Right cardiac atrium (tissue), 5 donors: ENCODE results near the gene RNF17. TPM values are rescaled to one million over a fixed set of nuclear protein-coding genes. Genes with fewer than 3 reads are reported as not detected.

ENCODE experiments used
- ATAC-seq, 2 donors: fragments of 200-7000 bp; cut with Tn5 transposase; one replicate each; pipeline versions ENCODE4 v1.8.0 to v1.9.1; 2020; ENCODE audit warnings: moderate library complexity in 2 of 2, mild to moderate bottlenecking in 1 of 2
- DNase-seq, 3 donors: peaks; one replicate each; pipeline ENCODE4 v3.0.0-alpha.2; 2020
- H3K27ac ChIP-seq: one replicate; pipeline ENCODE4 v1.5.1; 2013; ENCODE audit warnings: mild to moderate bottlenecking, low read length, control low read depth, moderate library complexity
- H3K27me3 ChIP-seq: one replicate; pipeline ENCODE4 v1.6.1; 2013; ENCODE audit not compliant: control insufficient read depth, insufficient read depth
- H3K4me1 ChIP-seq: one replicate; pipeline ENCODE4 v1.6.1; 2013; ENCODE audit warnings: low read length; ENCODE audit not compliant: control insufficient read depth, insufficient read depth
- H3K4me3 ChIP-seq: one replicate; pipeline ENCODE4 v1.5.1; 2013; ENCODE audit warnings: low read length, control low read depth
- H3K9me3 ChIP-seq: one replicate; pipeline ENCODE4 v1.6.1; 2013; ENCODE audit warnings: low read length; ENCODE audit not compliant: control insufficient read depth
- whole genome bisulfite sequencing: extraction: QIAGEN DNeasy Blood & Tissue Kit; methylation state at CpG from one replicate; pipeline ENCODE4 v1.1.7; 2013; 5-methylcytosine and 5-hydroxymethylcytosine counted together
- intact Hi-C, 4 donors: fragments of 100-400 bp; cut with DNase I; formaldehyde crosslinking; loops; one replicate each; pipeline versions ENCODE4 v1.11.0 to v1.14.0; 2022 to 2023
- long read RNA-seq, 4 donors: library from polyadenylated mRNA; unstranded; transcript quantifications; one replicate each; pipeline ENCODE4 v2.0.0, GENCODE V29; 2020 to 2021
- polyA plus RNA-seq: library from polyadenylated mRNA; stranded (reverse); fragments of 200-250 nt; gene quantifications from one replicate; pipeline ENCODE4 v1.2.3, GENCODE V29; 2013
- total RNA-seq, 4 donors: library from RNA; stranded (reverse); fragmentation: NEBNext Ultra II Directional; extraction: Animal tissue kit (Norgen Biotek cat#: 25700); gene quantifications; one replicate each; pipeline ENCODE4 v1.2.1, GENCODE V29; 2021
- donor health status: healthy with polysubstance abuse.
- donor health status: DM: no; HTN: yes; CAD: no.
- donor health status: DM: no; HTN: no; CAD: no.
- donor health status: DM: no; HTN: yes; CAD: no; lungs with severe emphysema.
- donor health status: DM: yes; HTN: yes; CAD: no.

RNF17 gene
- 1 to 10 TPM in 1 of 4 donors, not detected in 3; 1.1 TPM for total RNA-seq
- not detected for polyA plus RNA-seq
- long read RNA-seq, donor 1, result 0 reads
- long read RNA-seq, donor 2, result 0 reads
- long read RNA-seq, donor 3, result 0 reads
- long read RNA-seq, donor 4, result 0 reads

GRCh38 chr13:24763596-24764275 lies at the start of gene RNF17:
TSS of gene RNF17 (plus strand) at chr13:24764169. CDS start at chr13:24764204, 35 bp downstream.
- intact Hi-C loops, result no loop called here
- Histone ChIP-seq H3K4me1 (no peaks in the 10 kb centered on the region), H3K27me3 (no peaks in the 10 kb centered on the region), H3K9me3 (no peaks in the 10 kb centered on the region), H3K4me3 (no peak within 1 kb of the TSS), H3K27ac (no peak within 1 kb of the TSS)
- peak in 2 of 3 donors; percentile 34 to 45 for DNase-seq
- ATAC-seq, result no peak
- WGBS, result 94% methylated on average over 28 of the region's 28 CpGs

- no peak overlapping the region for H3K27ac ChIP-seq
- no peak for ATAC-seq
- no peak for DNase-seq
- intact Hi-C loops, result no loop called here
- no peaks in the 10 kb centered on the region for H3K27me3 ChIP-seq
- WGBS, result 40% methylated on average over 5 of the region's 5 CpGs
- no peak overlapping the region for H3K4me3 ChIP-seq
- no peaks in the 10 kb centered on the region for H3K9me3 ChIP-seq
- H3K4me1 ChIP-seq, result peaks cover 3% of the 10 kb centered on the region
Observed at GRCh38 chr13:24716011-24716410, 48.0 kb upstream of the RNF17 start.

- intact Hi-C loops, result no loop called here
- DNase-seq, result no peak
- Histone ChIP-seq H3K27me3 (no peaks in the 10 kb centered on the region), H3K4me1 (peaks cover 3% of the 10 kb centered on the region), H3K27ac (no peak overlapping the region), H3K9me3 (no peaks in the 10 kb centered on the region), H3K4me3 (no peak overlapping the region)
- ATAC-seq, result no peak
- 42% methylated on average over 7 of the region's 7 CpGs for WGBS
Observed at GRCh38 chr13:24716446-24716845, 47.5 kb upstream of the RNF17 start.

- H3K27me3 ChIP-seq, result no peaks in the 10 kb centered on the region
- H3K9me3 ChIP-seq, result no peaks in the 10 kb centered on the region
- DNase-seq (no peak), ATAC-seq (no peak)
- H3K27ac ChIP-seq, result no peak overlapping the region
- H3K4me1 ChIP-seq, result peaks cover 3% of the 10 kb centered on the region
- H3K4me3 ChIP-seq, result no peak overlapping the region
- 66% methylated on average over 4 of the region's 4 CpGs for WGBS
- intact Hi-C loops, result no loop called here
Observed at GRCh38 chr13:24717217-24717616, 46.8 kb upstream of the RNF17 start.

GRCh38 chr13:24718192-24718965 lies 45.6 kb upstream of the RNF17 start:
- Histone ChIP-seq H3K27ac (no peak overlapping the region), H3K9me3 (no peaks in the 10 kb centered on the region), H3K4me3 (no peak overlapping the region), H3K27me3 (no peaks in the 10 kb centered on the region), H3K4me1 (no peaks in the 10 kb centered on the region)
- DNase-seq (peak in 1 of 3 donors; percentile 57), ATAC-seq (peak; percentile 14 to 31)
- intact Hi-C loops, result no loop called here
- WGBS, result 90% methylated on average over 40 of the region's 40 CpGs

GRCh38 chr13:24719139-24719538 lies 44.8 kb upstream of the RNF17 start:
- intact Hi-C loops, result no loop called here
- Histone ChIP-seq H3K4me1 (no peaks in the 10 kb centered on the region), H3K27me3 (no peaks in the 10 kb centered on the region), H3K9me3 (no peaks in the 10 kb centered on the region), H3K27ac (no peak overlapping the region), H3K4me3 (no peak overlapping the region)
- no peak for ATAC-seq
- DNase-seq, result no peak
- 88% methylated on average over 12 of the region's 12 CpGs for WGBS

- DNase-seq, result no peak
- intact Hi-C loops, result no loop called here
Observed at GRCh38 chr13:24723206-24723605, 40.8 kb upstream of the RNF17 start.

GRCh38 chr13:24724714-24725113 lies 39.3 kb upstream of the RNF17 start:
- no peak overlapping the region for H3K4me3 ChIP-seq
- H3K27ac ChIP-seq, result no peak overlapping the region
- DNase-seq, result no peak
- H3K4me1 ChIP-seq, result no peaks in the 10 kb centered on the region
- H3K9me3 ChIP-seq, result no peaks in the 10 kb centered on the region
- H3K27me3 ChIP-seq, result no peaks in the 10 kb centered on the region
- ATAC-seq, result peak; percentile 25 to 62
- intact Hi-C loops, result loop anchor here in 2 of 4 donors (5.0 kb wide), 1 partner anchor 32 kb away; no protein-coding TSS in a partner anchor
- WGBS, result 33% methylated on average over 2 of the region's 2 CpGs

More at GRCh38 chr13:24723206-24723605, 40.8 kb upstream of the RNF17 start:
- Histone ChIP-seq H3K9me3 (no peaks in the 10 kb centered on the region), H3K4me3 (no peak overlapping the region), H3K4me1 (no peaks in the 10 kb centered on the region), H3K27ac (no peak overlapping the region), H3K27me3 (no peaks in the 10 kb centered on the region)
- 76% methylated on average over 12 of the region's 12 CpGs for WGBS
- ATAC-seq, result no peak

GRCh38 chr13:24725379-24725778 lies 38.6 kb upstream of the RNF17 start:
- no peak for DNase-seq
- intact Hi-C loops, result loop anchor here in 2 of 4 donors (5.0 kb wide), 1 partner anchor 33 kb away; no protein-coding TSS in a partner anchor
- no peak for ATAC-seq
- no peak overlapping the region for H3K27ac ChIP-seq
- H3K9me3 ChIP-seq, result no peaks in the 10 kb centered on the region
- no peak overlapping the region for H3K4me3 ChIP-seq
- 83% methylated on average over 5 of the region's 5 CpGs for WGBS
- no peaks in the 10 kb centered on the region for H3K4me1 ChIP-seq
- H3K27me3 ChIP-seq, result no peaks in the 10 kb centered on the region

GRCh38 chr13:24727731-24728601 lies 36.0 kb upstream of the RNF17 start:
- Histone ChIP-seq H3K4me1 (no peaks in the 10 kb centered on the region), H3K27me3 (no peaks in the 10 kb centered on the region), H3K4me3 (no peak overlapping the region), H3K27ac (no peak overlapping the region), H3K9me3 (no peaks in the 10 kb centered on the region)
- DNase-seq (peak; percentile 59 to 85 (median 69)), ATAC-seq (peak; percentile 93 to 95)
- intact Hi-C loops, result loop anchor here in 3 of 4 donors (2.0 to 5.0 kb wide), 2 partner anchors 36 to 37 kb away; no protein-coding TSS in a partner anchor
- WGBS, result 60% methylated on average over 24 of the region's 24 CpGs
